A673 (cell line): ENCODE results near the gene TMEM192. TPM values are rescaled to one million over a fixed set of nuclear protein-coding genes. Genes with fewer than 3 reads are reported as not detected.
"Not testable (repeated sequence)": the region's sequence is repeated elsewhere in the genome, so short reads cannot be mapped to it uniquely, and the experiment has no call there.

Experiments
- BruUV-seq: library from RNA; stranded (reverse); fragments of 400-500 nt; replicated peaks from 2 replicates; lab custom pipeline; 2021; lab: Mats Ljungman, UMichigan
- CTCF ChIA-PET: fragments of 300-600 bp; sonication (Branson Sonifier 250); formaldehyde crosslinking; loops from one replicate; lab custom pipeline; 2022; ENCODE audit warnings: antibody characterized with exemption; lab: Charles Lee
- POLR2A ChIA-PET: fragments of 300-600 bp; sonication (Branson Sonifier 250); formaldehyde crosslinking; loops from one replicate; lab custom pipeline; 2022; ENCODE audit warnings: antibody characterized with exemption; ENCODE audit not compliant: low non-redundant PET; lab: Charles Lee
- DNase-seq: peaks from one replicate; pipeline ENCODE4 v3.0.0-alpha.2; 2015; ENCODE audit warnings: low spot score
- H3K27ac ChIP-seq: fragments of 200-600 bp; sonication (generic); 2 replicates; pipeline ENCODE4 v1.5.1; 2016; ENCODE audit warnings: mixed run types, low read depth, mild to moderate bottlenecking, mixed read lengths, antibody characterized with exemption, low read length; ENCODE audit not compliant: poor library complexity, severe bottlenecking
- H3K27me3 ChIP-seq: fragments of 200-600 bp; sonication (generic); replicated peaks from 2 replicates; pipeline ENCODE4 v1.6.1; 2017; ENCODE audit warnings: mixed run types, low read depth, mild to moderate bottlenecking, mixed read lengths, antibody characterized with exemption, low read length; ENCODE audit not compliant: insufficient read depth, poor library complexity
- H3K36me3 ChIP-seq: fragments of 200-600 bp; sonication (generic); 2 replicates; pipeline ENCODE4 v1.6.1; 2016; ENCODE audit warnings: mixed run types, mild to moderate bottlenecking, mixed read lengths, antibody characterized with exemption, low read length; ENCODE audit not compliant: insufficient read depth, poor library complexity, severe bottlenecking
- H3K4me1 ChIP-seq: fragments of 200-600 bp; sonication (generic); 2 replicates; pipeline ENCODE4 v1.6.1; 2017; ENCODE audit warnings: mixed run types, mild to moderate bottlenecking, mixed read lengths, antibody characterized with exemption, low read length; ENCODE audit not compliant: insufficient read depth, poor library complexity, severe bottlenecking
- H3K4me3 ChIP-seq: fragments of 200-600 bp; sonication (generic); 2 replicates; pipeline ENCODE4 v1.5.1; 2016; ENCODE audit warnings: low read depth, mixed run types, mild to moderate bottlenecking, mixed read lengths, low read length; ENCODE audit not compliant: poor library complexity, severe bottlenecking
- H3K9me3 ChIP-seq: fragments of 200-600 bp; sonication (generic); 2 replicates; pipeline ENCODE4 v1.6.1; 2016; ENCODE audit warnings: mixed run types, low read depth, mild to moderate bottlenecking, mixed read lengths, antibody characterized with exemption, low read length; ENCODE audit not compliant: poor library complexity, severe bottlenecking
- EZH2 ChIP-seq: fragments of 200-600 bp; sonication (generic); IDR thresholded peaks from 2 replicates; pipeline ENCODE4 v1.6.1; 2017; ENCODE audit warnings: borderline replicate concordance, low read depth, mild to moderate bottlenecking, mixed read lengths, antibody characterized with exemption, low read length; ENCODE audit not compliant: poor library complexity, severe bottlenecking
- intact Hi-C: fragments of 100-400 bp; cut with micrococcal nuclease; formaldehyde crosslinking; loops from one replicate; pipeline ENCODE4 v1.10.0; 2022; ENCODE audit not compliant: unreplicated experiment
- total RNA-seq: library from RNA; stranded (reverse); gene quantifications from 2 replicates; pipeline ENCODE4 v1.2.3, GENCODE V29; 2021
- TF ChIP-seq, protein P1 (sequence below): fragments of 300-800, 200-600 bp; sonication (generic); conservative IDR thresholded peaks from 2 replicates; pipeline ENCODE4 v1.5.1; 2017; ENCODE audit warnings: low read depth, mild to moderate bottlenecking, antibody characterized with exemption, low read length, moderate library complexity, mixed read lengths

Gene TMEM192
- total RNA-seq, 1 experiment from 2014 or later = 9.9 TPM

DNA sequence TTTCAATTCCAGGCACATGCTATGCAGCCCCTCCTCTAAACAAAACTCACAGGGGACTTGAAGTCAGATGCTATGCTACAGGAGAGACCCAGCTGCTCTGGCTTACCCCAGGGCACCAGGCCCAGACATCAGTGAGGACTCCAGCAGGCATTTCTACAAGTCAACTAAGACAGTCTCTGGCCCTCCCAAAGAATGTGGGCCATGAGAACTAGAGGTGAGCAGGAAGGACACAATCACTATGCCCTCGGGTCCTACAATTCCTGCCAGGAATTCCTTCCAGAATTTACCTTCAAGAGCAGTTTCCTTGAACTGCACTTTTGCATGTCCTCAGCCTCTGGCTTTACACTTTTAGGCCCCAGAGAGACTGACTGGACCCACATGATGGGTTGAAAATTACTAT, 17.4 kb downstream of the TMEM192 start:
- no peak overlapping the region for H3K4me3 ChIP-seq
- DNase-seq = no peak
- ChIA-PET POLR2A (no interaction called here), CTCF (interaction anchor here (0.6 kb wide), 1 partner anchor 325 kb away, joined by 3 read pairs; no protein-coding TSS in a partner anchor)
- H3K9me3 ChIP-seq = no peaks in the 10 kb centered on the region
- H3K4me1 ChIP-seq = peaks cover 6% of the 10 kb centered on the region
- no peaks in the 10 kb centered on the region for H3K27me3 ChIP-seq
- H3K36me3 ChIP-seq = no peaks in the 10 kb centered on the region
- intact Hi-C loops = loop anchor here (5.0 to 10.0 kb wide), 3 partner anchors 328 to 1540 kb away; no protein-coding TSS in a partner anchor
- TF ChIP-seq, protein P1, sequence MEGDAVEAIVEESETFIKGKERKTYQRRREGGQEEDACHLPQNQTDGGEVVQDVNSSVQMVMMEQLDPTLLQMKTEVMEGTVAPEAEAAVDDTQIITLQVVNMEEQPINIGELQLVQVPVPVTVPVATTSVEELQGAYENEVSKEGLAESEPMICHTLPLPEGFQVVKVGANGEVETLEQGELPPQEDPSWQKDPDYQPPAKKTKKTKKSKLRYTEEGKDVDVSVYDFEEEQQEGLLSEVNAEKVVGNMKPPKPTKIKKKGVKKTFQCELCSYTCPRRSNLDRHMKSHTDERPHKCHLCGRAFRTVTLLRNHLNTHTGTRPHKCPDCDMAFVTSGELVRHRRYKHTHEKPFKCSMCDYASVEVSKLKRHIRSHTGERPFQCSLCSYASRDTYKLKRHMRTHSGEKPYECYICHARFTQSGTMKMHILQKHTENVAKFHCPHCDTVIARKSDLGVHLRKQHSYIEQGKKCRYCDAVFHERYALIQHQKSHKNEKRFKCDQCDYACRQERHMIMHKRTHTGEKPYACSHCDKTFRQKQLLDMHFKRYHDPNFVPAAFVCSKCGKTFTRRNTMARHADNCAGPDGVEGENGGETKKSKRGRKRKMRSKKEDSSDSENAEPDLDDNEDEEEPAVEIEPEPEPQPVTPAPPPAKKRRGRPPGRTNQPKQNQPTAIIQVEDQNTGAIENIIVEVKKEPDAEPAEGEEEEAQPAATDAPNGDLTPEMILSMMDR = no peak
- TF ChIP-seq EZH2 = no peak
- H3K27ac ChIP-seq = no peak overlapping the region
- no TSS peak for BruUV-seq

DNA sequence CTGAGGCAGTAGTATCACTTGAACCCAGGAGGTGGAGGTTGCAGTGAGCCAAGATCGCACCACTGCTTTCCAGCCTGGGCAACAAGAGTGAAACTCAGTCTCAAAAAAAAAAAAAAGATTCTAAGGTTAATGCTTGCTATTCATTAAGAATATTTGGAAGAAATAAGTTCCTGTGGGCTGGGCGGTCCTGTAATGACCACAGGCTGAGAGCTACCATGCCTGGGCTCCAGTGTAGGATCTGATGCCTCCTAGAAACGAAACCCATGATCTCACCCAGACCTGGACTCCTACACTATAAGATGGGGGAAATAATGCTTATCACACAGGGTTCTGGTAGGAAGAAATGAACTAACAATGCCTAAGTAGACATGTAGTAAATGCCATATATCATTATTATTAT, 17.8 kb downstream of the TMEM192 start:
- Histone ChIP-seq H3K27me3 (no peaks in the 10 kb centered on the region), H3K9me3 (no peaks in the 10 kb centered on the region), H3K27ac (no peak overlapping the region), H3K4me3 (no peak overlapping the region), H3K36me3 (no peaks in the 10 kb centered on the region), H3K4me1 (peaks cover 6% of the 10 kb centered on the region)
- no peak for DNase-seq
- ChIA-PET CTCF (no interaction called here), POLR2A (no interaction called here)
- no TSS peak for BruUV-seq
- no peak for TF ChIP-seq EZH2
- TF ChIP-seq, protein P1 = no peak
- intact Hi-C loops = loop anchor here (5.0 to 10.0 kb wide), 3 partner anchors 328 to 1540 kb away; no protein-coding TSS in a partner anchor

GRCh38 chr4:165092187-165092586, 20.5 kb downstream of the TMEM192 start:
- POLR2A ChIA-PET = interaction anchor here (0.6 kb wide), 1 partner anchor 610 kb away, joined by 4 read pairs; no protein-coding TSS in a partner anchor
- DNase-seq = not testable (repeated sequence)

DNA sequence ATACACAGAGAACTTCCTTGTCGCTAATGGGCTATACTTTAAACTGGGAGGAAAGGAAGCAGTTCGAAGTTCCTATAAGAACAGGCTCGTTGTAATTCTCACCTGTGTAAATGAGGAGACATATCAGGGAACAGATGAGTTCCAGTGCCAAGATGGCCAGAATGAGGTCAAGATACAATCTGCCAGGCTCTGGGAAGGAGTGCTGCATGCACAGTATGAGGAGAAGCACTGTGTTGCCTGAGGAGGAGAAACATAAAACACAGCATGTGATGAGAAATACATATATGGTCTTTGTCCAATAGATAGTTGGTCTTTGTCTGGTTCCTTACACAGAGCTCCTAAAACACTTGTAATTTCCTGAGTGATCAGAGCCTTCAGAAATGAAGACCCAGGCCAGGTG, 24.3 kb downstream of the TMEM192 start:
- CTCF ChIA-PET = no interaction called here
- BruUV-seq = no TSS peak
- H3K36me3 ChIP-seq = peaks cover 4% of the 10 kb centered on the region
- H3K27ac ChIP-seq = no peak overlapping the region
- no peak for DNase-seq
- no peak for TF ChIP-seq EZH2
- TF ChIP-seq, protein P1 = no peak
- H3K27me3 ChIP-seq = no peaks in the 10 kb centered on the region
- intact Hi-C loops = no loop called here
- POLR2A ChIA-PET = no interaction called here
- H3K4me3 ChIP-seq = no peak overlapping the region
- H3K9me3 ChIP-seq = no peaks in the 10 kb centered on the region
- H3K4me1 ChIP-seq = peaks cover 6% of the 10 kb centered on the region

More at GRCh38 chr4:165092187-165092586, 20.5 kb downstream of the TMEM192 start:
- not testable (repeated sequence) for H3K4me1 ChIP-seq, H3K36me3 ChIP-seq, H3K4me3 ChIP-seq, H3K27me3 ChIP-seq, H3K27ac ChIP-seq, H3K9me3 ChIP-seq, BruUV-seq
- CTCF ChIA-PET = interaction anchor here (0.8 kb wide), 1 partner anchor 322 kb away, joined by 6 read pairs; no protein-coding TSS in a partner anchor
- intact Hi-C loops = loop anchor here (10.0 kb wide), 2 partner anchors 1077 to 1537 kb away; no protein-coding TSS in a partner anchor
